Neural progenitor cell (in vitro differentiated cells): Measurements from ENCODE around the gene COMMD7.

Experiments used
- EZH2phosphoT487 ChIP-seq: fragments of 200-600 bp; sonication (generic); IDR thresholded peaks from 2 replicates; pipeline ENCODE4 v1.6.1; 2017; ENCODE audit warnings: antibody characterized with exemption
- TF ChIP-seq, protein P1 (sequence below): fragments of 200-600 bp; sonication (generic); IDR thresholded peaks from 2 replicates; pipeline ENCODE4 v1.5.1; 2017; ENCODE audit warnings: antibody characterized with exemption, mild to moderate bottlenecking

DNA sequence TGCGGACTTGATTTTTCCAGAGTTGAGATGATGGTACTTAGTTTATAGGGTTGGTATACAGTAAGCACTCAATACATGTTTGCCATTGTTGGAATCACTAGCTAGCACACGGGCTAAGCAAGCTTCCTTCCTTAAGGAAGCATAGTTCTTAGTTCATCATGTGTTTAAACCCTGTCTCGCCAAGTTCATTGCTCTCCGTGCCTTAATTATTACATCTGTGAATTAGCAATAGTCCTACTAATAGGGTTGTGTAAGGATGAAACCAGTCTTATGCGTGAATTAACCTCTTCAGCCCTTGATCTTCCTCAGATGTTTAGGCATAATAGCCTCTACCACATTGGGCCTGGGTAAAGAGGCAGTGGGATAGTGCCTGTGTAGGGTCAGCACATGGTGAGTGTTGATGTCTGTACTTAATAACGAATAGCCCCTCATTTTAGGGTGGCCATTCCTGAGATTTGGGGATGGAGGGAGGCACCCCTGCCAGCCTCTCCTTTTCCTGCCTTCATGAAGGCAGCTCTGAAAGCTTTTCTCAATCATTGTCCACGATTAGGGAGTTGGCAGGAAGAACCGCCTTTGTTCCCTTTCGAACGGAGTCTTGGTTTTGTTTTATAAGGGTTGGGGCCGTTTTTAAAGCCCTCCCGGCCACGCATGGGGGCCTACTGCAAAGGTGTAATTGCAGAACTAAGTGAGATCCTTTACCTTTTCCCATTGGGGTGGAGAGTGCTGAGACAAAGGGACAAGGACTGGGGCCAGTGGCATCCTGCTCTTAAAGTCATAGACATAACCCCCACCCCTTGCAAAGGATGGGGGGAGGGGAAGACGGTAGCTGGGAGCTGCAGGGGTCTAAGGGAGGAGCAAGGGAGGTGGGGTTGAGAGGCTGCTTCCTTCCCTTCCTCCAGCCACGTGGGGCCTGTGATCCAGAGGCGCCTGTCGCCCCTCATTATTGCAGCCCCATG is 21.0 kb upstream of the COMMD7 start:
- TF ChIP-seq, protein P1, sequence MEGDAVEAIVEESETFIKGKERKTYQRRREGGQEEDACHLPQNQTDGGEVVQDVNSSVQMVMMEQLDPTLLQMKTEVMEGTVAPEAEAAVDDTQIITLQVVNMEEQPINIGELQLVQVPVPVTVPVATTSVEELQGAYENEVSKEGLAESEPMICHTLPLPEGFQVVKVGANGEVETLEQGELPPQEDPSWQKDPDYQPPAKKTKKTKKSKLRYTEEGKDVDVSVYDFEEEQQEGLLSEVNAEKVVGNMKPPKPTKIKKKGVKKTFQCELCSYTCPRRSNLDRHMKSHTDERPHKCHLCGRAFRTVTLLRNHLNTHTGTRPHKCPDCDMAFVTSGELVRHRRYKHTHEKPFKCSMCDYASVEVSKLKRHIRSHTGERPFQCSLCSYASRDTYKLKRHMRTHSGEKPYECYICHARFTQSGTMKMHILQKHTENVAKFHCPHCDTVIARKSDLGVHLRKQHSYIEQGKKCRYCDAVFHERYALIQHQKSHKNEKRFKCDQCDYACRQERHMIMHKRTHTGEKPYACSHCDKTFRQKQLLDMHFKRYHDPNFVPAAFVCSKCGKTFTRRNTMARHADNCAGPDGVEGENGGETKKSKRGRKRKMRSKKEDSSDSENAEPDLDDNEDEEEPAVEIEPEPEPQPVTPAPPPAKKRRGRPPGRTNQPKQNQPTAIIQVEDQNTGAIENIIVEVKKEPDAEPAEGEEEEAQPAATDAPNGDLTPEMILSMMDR = no peak
- TF ChIP-seq EZH2phosphoT487 = no peak
